Neutrophil (primary cell): ENCODE results near the gene SEC24A.
"Not testable (repeated sequence)": the region's sequence is repeated elsewhere in the genome, so short reads cannot be mapped to it uniquely, and the experiment has no call there.

Source experiments
- H3K27ac ChIP-seq: fragments of 200-600 bp; sonication (generic); 2 replicates; pipeline ENCODE4 v1.5.1; 2016; ENCODE audit warnings: mild to moderate bottlenecking, moderate library complexity
- H3K27me3 ChIP-seq: fragments of 200-600 bp; sonication (generic); 2 replicates; pipeline ENCODE4 v1.6.0; 2016; ENCODE audit warnings: mild to moderate bottlenecking
- H3K36me3 ChIP-seq: fragments of 200-600 bp; sonication (generic); 2 replicates; pipeline ENCODE4 v1.5.1; 2017
- H3K4me1 ChIP-seq, 2 experiments: fragments of 200-600 bp in 1 of 2; sonication (generic) in 1 of 2; 1 replicate in 1 of 2; 2 replicates in 1 of 2; pipeline versions ENCODE4 v1.5.1 to v1.6.1; 2013 to 2016; ENCODE audit warnings: low read depth in 1 of 2, low read length in 1 of 2, mild to moderate bottlenecking in 1 of 2, moderate library complexity in 1 of 2; ENCODE audit not compliant: control insufficient read depth in 1 of 2, insufficient read depth in 1 of 2
- H3K4me3 ChIP-seq, 2 experiments: fragments of 200-600 bp in 1 of 2; sonication (generic) in 1 of 2; 1 replicate in 1 of 2; 2 replicates in 1 of 2; pipeline ENCODE4 v1.5.1; 2013 to 2016; ENCODE audit warnings: low read depth in 1 of 2, low read length in 1 of 2, mild to moderate bottlenecking in 1 of 2, moderate library complexity in 1 of 2
- H3K9me3 ChIP-seq: fragments of 200-600 bp; sonication (generic); 2 replicates; pipeline ENCODE4 v1.5.1; 2016
- CTCF ChIP-seq: fragments of 200-600 bp; sonication (generic); IDR thresholded peaks from 2 replicates; pipeline ENCODE4 v1.5.1; 2016; ENCODE audit warnings: antibody characterized with exemption

SEC24A gene

GRCh38 chr5:134648425-134649162 is at the start of gene SEC24A:
SEC24A (plus strand) TSS chr5:134648785; CDS start chr5:134649077, 292 bp downstream.
- TF ChIP-seq CTCF, result peak; percentile 24
- Histone ChIP-seq H3K9me3 (no peaks in the 10 kb centered on the region), H3K4me3 (peak within 1 kb of the TSS; percentile 84 to 91), H3K4me1 (peaks cover 24% of the 10 kb centered on the region in 2 experiments), H3K27me3 (no peaks in the 10 kb centered on the region), H3K36me3 (no peaks in the 10 kb centered on the region), H3K27ac (peak within 1 kb of the TSS; percentile 93)

- H3K27ac ChIP-seq, H3K4me1 ChIP-seq, H3K9me3 ChIP-seq, H3K4me3 ChIP-seq, H3K27me3 ChIP-seq: not testable (repeated sequence)
- peaks cover 32% of the 10 kb centered on the region for H3K36me3 ChIP-seq
Measured at GRCh38 chr5:134599820-134600219, 48.8 kb upstream of the SEC24A start.

- Histone ChIP-seq H3K9me3 (no peaks in the 10 kb centered on the region), H3K4me3 (no peak overlapping the region), H3K27ac (no peak overlapping the region), H3K27me3 (peaks cover 2% of the 10 kb centered on the region), H3K4me1 (no peaks in the 10 kb centered on the region), H3K36me3 (peaks cover 40% of the 10 kb centered on the region)
- no peak for TF ChIP-seq CTCF
Measured at GRCh38 chr5:134600600-134600999, 48.0 kb upstream of the SEC24A start.

- TF ChIP-seq CTCF, result no peak
- Histone ChIP-seq H3K36me3 (peaks cover 63% of the 10 kb centered on the region), H3K4me1 (no peaks in the 10 kb centered on the region), H3K27me3 (no peaks in the 10 kb centered on the region), H3K27ac (no peak overlapping the region), H3K9me3 (no peaks in the 10 kb centered on the region), H3K4me3 (no peak overlapping the region)
Measured at GRCh38 chr5:134603059-134603458, 45.5 kb upstream of the SEC24A start.

GRCh38 chr5:134604908-134605307 is 43.7 kb upstream of the SEC24A start:
- H3K4me1 ChIP-seq, result no peaks in the 10 kb centered on the region
- no peaks in the 10 kb centered on the region for H3K9me3 ChIP-seq
- H3K27me3 ChIP-seq, result no peaks in the 10 kb centered on the region
- H3K27ac ChIP-seq, result no peak overlapping the region
- TF ChIP-seq CTCF, result no peak
- H3K36me3 ChIP-seq, result peaks cover 81% of the 10 kb centered on the region
- H3K4me3 ChIP-seq, result no peak overlapping the region

- TF ChIP-seq CTCF, result no peak
- peaks cover 91% of the 10 kb centered on the region for H3K36me3 ChIP-seq
- no peaks in the 10 kb centered on the region for H3K27me3 ChIP-seq
- no peak overlapping the region for H3K27ac ChIP-seq
- H3K4me1 ChIP-seq, result no peaks in the 10 kb centered on the region
- no peaks in the 10 kb centered on the region for H3K9me3 ChIP-seq
- H3K4me3 ChIP-seq, result no peak overlapping the region
Measured at GRCh38 chr5:134606726-134607125, 41.9 kb upstream of the SEC24A start.
